ENCODE measurements around the gene CGB8. TPM values are rescaled to one million over a fixed set of nuclear protein-coding genes. Genes with fewer than 3 reads are reported as not detected.

Gene CGB8
- total RNA-seq, 2 experiments from 2014 or later, result not detected

DNA sequence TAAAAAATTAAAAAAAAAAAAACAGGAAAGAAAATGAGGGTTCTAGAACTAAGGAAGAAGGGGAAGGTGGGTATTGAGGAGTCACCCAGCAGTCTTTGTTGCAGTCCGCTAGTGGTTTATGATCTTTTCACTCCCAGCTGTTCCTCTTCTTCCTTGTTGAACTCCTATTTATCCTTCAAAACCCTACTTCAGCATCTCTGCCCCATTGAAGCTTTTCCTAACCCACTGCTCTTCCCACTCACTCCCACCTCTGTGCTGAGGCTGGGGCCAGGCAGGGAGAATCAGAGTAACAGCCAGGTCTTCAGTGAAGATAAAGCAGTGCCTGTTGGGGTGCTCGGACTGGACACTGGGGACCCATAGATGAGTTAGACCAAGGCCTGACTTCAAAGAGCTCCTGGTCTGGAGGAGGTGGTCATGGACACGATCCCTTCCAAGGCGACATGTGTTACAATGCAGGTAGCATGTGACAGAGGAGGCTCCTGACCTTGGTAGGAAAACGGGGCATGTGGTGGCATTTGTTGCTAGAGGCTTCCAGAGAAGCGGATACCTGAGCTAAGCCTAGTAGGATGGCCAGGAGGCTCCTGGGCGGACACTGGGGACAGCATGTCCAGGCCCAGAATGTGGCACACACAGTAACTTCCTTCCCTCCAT is 43.8 kb downstream of the CGB8 start:
- Mint-ChIP-seq H3K9me3 (no peaks in the 10 kb centered on the region), H3K27me3 (no peaks in the 10 kb centered on the region), H3K4me3 (no peak overlapping the region), H3K27ac (no peak overlapping the region), H3K36me3 (ENCODE audit: low read depth) (peaks cover 15% of the 10 kb centered on the region), H3K4me1 (no peaks in the 10 kb centered on the region)
- ChIA-PET POLR2A (no interaction called here), CTCF (interaction anchor here (0.7 to 6.8 kb wide), 3 partner anchors 9 to 12 kb away, joined by 3 to 36 read pairs (median 6); partner anchors contain the start of genes GYS1 and RUVBL2)
- DNase-seq, result no peak

DNA sequence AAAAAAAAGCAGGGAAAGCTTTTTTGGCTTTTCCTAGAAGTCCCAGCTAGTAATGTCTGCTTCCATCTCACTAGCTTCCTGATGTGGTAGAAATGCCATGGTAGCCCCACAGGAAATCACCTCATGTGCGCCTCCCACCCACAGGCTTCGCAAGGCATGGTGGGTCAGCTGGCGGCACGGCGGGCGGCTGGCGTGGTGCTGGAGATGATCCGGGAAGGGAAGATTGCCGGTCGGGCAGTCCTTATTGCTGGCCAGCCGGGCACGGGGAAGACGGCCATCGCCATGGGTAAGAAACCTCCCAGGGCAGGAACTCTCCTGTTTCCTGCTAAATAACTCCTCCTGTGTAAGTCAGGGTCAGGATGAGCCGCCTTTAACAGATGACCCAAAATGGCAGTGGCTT is 44.8 kb downstream of the CGB8 start:
- Mint-ChIP-seq H3K27me3 (no peaks in the 10 kb centered on the region), H3K4me3 (no peak overlapping the region), H3K27ac (no peak overlapping the region), H3K9me3 (no peaks in the 10 kb centered on the region), H3K36me3 (ENCODE audit: low read depth) (peaks cover 18% of the 10 kb centered on the region), H3K4me1 (peaks cover 6% of the 10 kb centered on the region)
- ChIA-PET POLR2A (no interaction called here), CTCF (interaction anchor here (0.8 to 6.8 kb wide), 3 partner anchors 9 to 15 kb away, joined by 3 to 36 read pairs (median 4); partner anchors contain the start of genes GYS1 and RUVBL2)
- no peak for DNase-seq

DNA sequence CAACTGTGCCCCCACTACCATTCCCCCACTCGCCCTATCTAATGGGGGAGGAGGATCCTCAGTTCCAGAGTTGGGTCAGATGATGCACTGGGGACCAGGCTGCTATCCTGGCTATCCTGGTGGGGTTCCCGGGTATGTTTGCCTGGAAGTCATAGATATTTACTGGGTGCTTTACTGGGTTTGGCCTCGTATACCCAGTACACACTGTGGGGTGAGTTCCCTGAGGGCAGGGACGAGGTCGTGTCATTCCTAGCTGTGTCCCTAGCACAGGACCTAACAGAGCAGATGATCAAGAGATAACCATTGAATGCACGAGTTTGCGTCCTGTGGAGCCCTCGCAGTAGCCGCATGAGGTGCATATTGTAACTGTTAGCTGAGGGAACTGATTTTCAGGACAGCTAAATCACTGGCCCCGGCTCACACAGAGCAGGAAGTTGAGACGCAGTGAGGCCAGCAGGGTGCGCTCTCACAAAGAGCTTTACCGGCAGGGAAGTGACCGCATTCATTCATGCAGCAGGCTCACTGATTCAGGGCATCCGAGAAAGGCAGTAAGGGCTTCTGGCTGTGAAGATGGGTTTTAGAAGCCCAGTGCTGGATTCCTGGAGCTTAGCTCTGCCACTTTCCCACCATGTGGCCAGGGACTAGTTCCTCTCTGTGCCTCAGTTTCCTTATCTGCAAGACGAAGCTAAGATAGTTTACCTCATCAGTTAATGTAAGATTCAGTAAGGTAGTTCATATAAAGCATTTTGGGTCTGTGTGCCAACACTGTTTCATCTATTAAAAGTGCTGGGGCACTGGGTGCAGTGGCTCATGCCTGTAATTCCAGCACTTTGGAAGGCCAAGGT is 49.2 kb downstream of the CGB8 start:
- peaks cover 12% of the 10 kb centered on the region for H3K36me3 Mint-ChIP-seq (ENCODE audit: low read depth)

DNA sequence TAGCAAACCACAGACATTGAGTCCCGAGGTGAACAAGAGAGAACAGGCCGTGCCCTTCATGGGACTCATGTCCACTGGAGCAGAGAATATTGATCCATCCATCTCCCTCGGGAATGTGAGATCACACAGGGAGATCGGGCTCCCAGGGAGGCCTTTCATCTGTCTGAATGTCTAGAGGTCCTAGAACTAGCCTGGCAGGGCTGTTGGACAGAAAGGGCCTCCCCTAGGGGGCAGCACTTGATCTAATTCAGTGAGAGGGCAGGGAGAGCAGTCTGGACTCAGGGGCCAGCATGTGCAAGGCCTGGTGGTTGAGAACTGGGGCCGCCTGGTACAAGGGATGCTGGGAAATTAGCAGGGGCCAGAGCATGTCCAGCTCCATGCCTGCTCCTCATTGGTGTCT is 50.9 kb downstream of the CGB8 start:
- Mint-ChIP-seq H3K4me1 (peaks cover 31% of the 10 kb centered on the region), H3K36me3 (ENCODE audit: low read depth) (peaks cover 8% of the 10 kb centered on the region), H3K27ac (no peak overlapping the region), H3K9me3 (no peaks in the 10 kb centered on the region), H3K4me3 (no peak overlapping the region), H3K27me3 (no peaks in the 10 kb centered on the region)
- DNase-seq, result peak; percentile 74
- CTCF ChIA-PET, result interaction anchor here (0.6 to 1.9 kb wide), 8 partner anchors 8 to 100 kb away, joined by 3 to 8 read pairs (median 3); no protein-coding TSS in a partner anchor
- POLR2A ChIA-PET, result no interaction called here

More for the DNA sequence above, 49.2 kb downstream of the CGB8 start:
- Mint-ChIP-seq H3K4me3 (no peak overlapping the region), H3K9me3 (no peaks in the 10 kb centered on the region), H3K27ac (no peak overlapping the region), H3K4me1 (peaks cover 23% of the 10 kb centered on the region), H3K27me3 (no peaks in the 10 kb centered on the region)
- ChIA-PET CTCF (interaction anchor here (0.5 to 2.5 kb wide), 18 partner anchors 9 to 530 kb away, joined by 3 to 23 read pairs (median 4); partner anchors contain the start of genes LHB and LIN7B), POLR2A (no interaction called here)
- DNase-seq, result peak; percentile 77

Small RNAs within 50 kb of the gene (microRNA-seq; reads per million reads assigned to microRNA genes)
- gene MIR6798 (ENCODE audit: borderline microRNAs expressed, borderline replicate concordance), result 0.63 reads per million

Other genes with a start within 250 kb of the CGB8 start
- 10 to 100 TPM; 42.3 to 43.3 TPM for gene BCAT2, start 238.1 kb downstream of the CGB8 start, total RNA-seq
- under 1 TPM; 0.27 to 0.77 TPM for gene HSD17B14, start 212.6 kb downstream of the CGB8 start, total RNA-seq
- gene PLEKHA4, start 180.5 kb downstream of the CGB8 start, total RNA-seq, result 1 to 10 TPM; 3.8 to 4.6 TPM
- 10 to 100 TPM; 49.6 to 53.3 TPM for gene PPP1R15A, start 176.7 kb downstream of the CGB8 start, total RNA-seq
- gene TULP2, start 150.4 kb downstream of the CGB8 start, total RNA-seq, result not detected
- gene NUCB1, start 148.8 kb downstream of the CGB8 start, total RNA-seq, result 100 to 1,000 TPM; 231 to 251 TPM
- gene DHDH, start 115.4 kb downstream of the CGB8 start, total RNA-seq, result 1 to 10 TPM; 3.1 to 3.2 TPM
- 100 to 1,000 TPM; 310 to 324 TPM for gene BAX, start 94.2 kb downstream of the CGB8 start, total RNA-seq
- gene FTL, start 83.8 kb downstream of the CGB8 start, total RNA-seq, result 100 to 1,000 TPM; 683 to 880 TPM
- gene GYS1, start 55.8 kb downstream of the CGB8 start, total RNA-seq, result 10 to 100 TPM; 55.8 to 60.8 TPM
- gene RUVBL2, start 55.2 kb downstream of the CGB8 start, total RNA-seq, result 10 to 100 TPM; 82.2 to 89.4 TPM
- not detected for gene LHB, start 32.0 kb downstream of the CGB8 start, total RNA-seq
- gene CGB3, start 24.8 kb downstream of the CGB8 start, total RNA-seq, result not detected
- gene CGB2, start 17.2 kb downstream of the CGB8 start, total RNA-seq, result under 1 TPM in 1 of 2 experiments, not detected in 1; 0.47 TPM
- gene CGB1, start 12.2 kb downstream of the CGB8 start, total RNA-seq, result not detected
- gene CGB5, start 5.3 kb downstream of the CGB8 start, total RNA-seq, result not detected
- gene CGB7, start 8.6 kb upstream of the CGB8 start, total RNA-seq, result not detected
- not detected for gene NTF4, start 15.7 kb upstream of the CGB8 start, total RNA-seq
- not detected for gene KCNA7, start 23.6 kb upstream of the CGB8 start, total RNA-seq
- 100 to 1,000 TPM; 234 to 249 TPM for gene SNRNP70, start 36.3 kb upstream of the CGB8 start, total RNA-seq
- gene LIN7B, start 65.3 kb upstream of the CGB8 start, total RNA-seq, result 1 to 10 TPM; 5.6 TPM
- gene C19orf73, start 70.0 kb upstream of the CGB8 start, total RNA-seq, result 1 to 10 TPM; 1.0 to 1.3 TPM
- gene PPFIA3, start 70.4 kb upstream of the CGB8 start, total RNA-seq, result 1 to 10 TPM; 1.6 TPM
- gene HRC, start 106.3 kb upstream of the CGB8 start, total RNA-seq, result not detected
- under 1 TPM; 0.25 to 0.33 TPM for gene TRPM4, start 108.7 kb upstream of the CGB8 start, total RNA-seq

All from activated CD4-positive, alpha-beta T cell treated with anti-CD3 and anti-CD28 coated beads, Interleukin-2, amount 10 ng/mL, durations not matched to agents 7 days and 5 days (primary cell).